NCI-H2196 (cell line): ENCODE data around the gene L3MBTL4.

ENCODE experiments used
- DNase-seq: peaks from one replicate; lab custom pipeline; 2025; ENCODE audit not compliant: unreplicated experiment; lab: John Stamatoyannopoulos, UW

Gene L3MBTL4

GRCh38 chr18:5937795-5938194 lies 476.9 kb downstream of the L3MBTL4 start:
- no peak for DNase-seq

- DNase-seq, result no peak
These were observed 477.6 kb downstream of the L3MBTL4 start for GRCh38 chr18:5937121-5937520.

DNA sequence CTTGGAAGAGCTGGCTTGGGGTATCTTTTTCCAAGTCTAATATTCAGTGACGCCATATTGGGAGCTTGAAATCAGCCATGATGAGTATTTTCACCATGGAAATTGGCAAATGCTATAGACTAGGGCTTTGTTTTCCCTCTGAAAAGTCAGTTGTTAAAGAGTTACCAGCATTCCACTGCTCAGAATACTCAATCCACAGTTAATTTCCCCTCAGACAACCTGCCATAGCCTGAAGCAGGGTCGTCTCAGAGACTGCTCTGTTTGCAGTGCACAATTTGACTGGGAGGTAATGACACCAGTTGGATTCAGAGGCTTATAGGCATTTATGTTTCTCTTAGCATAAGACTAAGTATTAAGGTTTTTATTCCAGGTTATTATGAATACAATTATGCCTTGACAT lies 483.9 kb downstream of the L3MBTL4 start:
- no peak for DNase-seq

DNA sequence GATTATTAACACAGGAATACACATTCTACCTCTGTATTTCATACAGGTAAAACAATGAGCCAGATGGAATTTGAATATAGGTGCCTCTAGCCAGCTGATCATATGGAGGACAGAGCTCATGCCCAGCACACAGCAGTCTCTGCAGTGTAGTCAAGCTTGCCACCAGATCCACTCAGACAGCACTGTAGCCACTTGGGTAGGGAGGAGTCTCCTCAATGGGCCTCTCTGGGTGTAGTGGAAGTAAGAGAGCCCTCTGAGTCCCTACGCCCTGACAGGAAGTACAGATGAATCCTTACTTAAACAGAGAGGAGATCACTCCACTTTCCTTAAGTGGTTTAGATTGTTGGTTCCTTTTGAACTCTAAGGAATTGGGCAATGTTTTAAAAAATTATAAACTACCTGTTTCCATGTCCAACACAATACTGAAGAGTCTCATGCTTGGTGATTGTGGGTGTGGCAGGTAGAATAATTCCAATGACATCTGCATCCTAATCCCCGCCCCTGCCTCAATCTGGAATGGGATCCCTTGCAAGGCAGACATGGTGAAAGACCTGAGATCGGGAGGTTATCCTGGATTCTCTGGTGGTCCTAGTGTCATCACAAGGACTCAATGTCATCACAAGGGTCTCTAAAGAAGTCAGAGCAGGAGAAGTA lies 496.4 kb downstream of the L3MBTL4 start:
- no peak for DNase-seq

DNA sequence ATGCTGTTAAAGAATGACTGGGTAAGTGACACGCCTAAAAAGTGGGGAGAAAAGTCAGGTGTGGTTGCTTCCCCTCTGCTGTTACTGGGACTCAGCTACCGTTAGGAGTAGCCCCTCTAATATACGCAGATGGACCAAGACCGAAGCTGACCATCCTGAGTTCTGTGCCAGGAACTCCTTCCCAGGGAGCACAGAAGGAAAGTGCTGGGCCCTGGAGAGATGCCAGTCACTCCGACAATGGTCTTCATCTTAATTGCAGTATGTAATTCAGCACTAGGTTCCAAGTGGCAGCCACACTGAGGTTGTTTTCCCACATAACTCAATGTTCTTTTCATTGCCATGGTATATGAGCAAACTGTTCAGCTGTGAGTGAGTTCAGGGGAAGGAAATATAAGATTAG lies 499.8 kb downstream of the L3MBTL4 start:
- no peak for DNase-seq

DNA sequence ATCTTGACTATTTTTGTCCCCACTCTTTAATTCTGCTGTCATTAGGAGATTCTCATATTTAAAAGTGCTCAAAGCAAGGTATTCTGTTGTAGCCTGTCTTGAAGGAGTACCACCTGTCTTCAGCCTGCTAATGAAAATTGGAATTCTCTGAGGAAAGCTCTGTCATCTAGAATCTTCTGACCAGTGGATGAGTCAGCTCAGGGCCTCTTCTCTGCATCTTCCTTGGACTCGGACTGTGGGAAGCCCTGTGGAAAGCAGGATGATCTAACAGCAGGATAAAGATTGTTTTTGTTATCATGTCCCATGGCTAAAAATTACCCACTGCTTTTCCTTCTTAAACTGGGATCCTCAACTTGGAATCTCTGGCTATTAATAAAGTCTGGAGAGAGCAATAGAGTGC lies 500.7 kb downstream of the L3MBTL4 start:
- DNase-seq, result no peak

GRCh38 chr18:5912566-5912965 lies 502.1 kb downstream of the L3MBTL4 start:
- no peak for DNase-seq

DNA sequence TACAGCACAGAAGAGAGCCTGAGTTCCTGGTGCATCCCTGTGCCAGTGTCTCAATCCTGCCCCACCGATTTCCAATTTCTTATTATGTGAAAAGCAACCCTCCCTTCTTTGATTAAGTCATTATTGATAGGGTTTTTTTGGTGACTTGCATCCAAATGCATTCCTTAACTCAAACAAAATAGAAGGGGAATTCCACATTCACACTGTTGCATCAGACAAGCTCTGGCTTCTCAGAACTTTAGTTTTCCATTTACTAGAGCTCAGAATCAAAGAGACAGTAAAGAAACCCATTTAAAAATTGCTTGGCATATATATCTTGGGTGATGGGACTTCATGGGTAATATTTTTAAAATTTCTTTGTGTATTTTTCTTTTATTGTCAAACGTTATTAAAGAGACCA lies 505.6 kb downstream of the L3MBTL4 start:
- DNase-seq, result no peak
